Right atrium auricular region (tissue), 2 donors: Measurements from ENCODE around the gene TAS2R41. TPM values are rescaled to one million over a fixed set of nuclear protein-coding genes. Genes with fewer than 3 reads are reported as not detected.
"Not testable (repeated sequence)": the region's sequence is repeated elsewhere in the genome, so short reads cannot be mapped to it uniquely, and the experiment has no call there.

Experiments
- DNase-seq: peaks from one replicate; pipeline ENCODE4 v3.0.0-alpha.2; 2019; ENCODE audit warnings: low spot score
- H3K27ac ChIP-seq, 2 donors: fragments of 200-600 bp; sonication (generic); 1 replicate in 1 of 2; 2 replicates in 1 of 2; pipeline ENCODE4 v1.5.1; 2016 to 2019
- H3K27me3 ChIP-seq, 2 donors: fragments of 200-600 bp; sonication (generic); one replicate each; pipeline versions ENCODE4 v1.5.1 to v1.6.0; 2017 to 2019
- H3K36me3 ChIP-seq: fragments of 200-600 bp; sonication (generic); one replicate; pipeline ENCODE4 v1.5.1; 2016
- H3K4me1 ChIP-seq, 2 donors: fragments of 200-600 bp; sonication (generic); one replicate each; pipeline versions ENCODE4 v1.5.1 to v1.6.0; 2017 to 2019
- H3K4me3 ChIP-seq, 2 donors: fragments of 200-600 bp; sonication (generic); 1 replicate in 1 of 2; 2 replicates in 1 of 2; pipeline ENCODE4 v1.5.1; 2017 to 2019; ENCODE audit warnings: mild to moderate bottlenecking in 1 of 2, moderate library complexity in 1 of 2
- H3K9me3 ChIP-seq, 2 donors: fragments of 200-600 bp; sonication (generic); one replicate each; pipeline ENCODE4 v1.5.1; 2019
- CTCF ChIP-seq, 2 donors: fragments of 200-600 bp; sonication (generic); IDR thresholded peaks; one replicate each; pipeline ENCODE4 v1.5.1; 2019; ENCODE audit warnings: antibody characterized with exemption in 2 of 2
- total RNA-seq, 2 donors: library from RNA; depleted of rRNA; stranded (reverse); fragments of >200 nt; gene quantifications; one replicate each; pipeline ENCODE4 v1.1.0, GENCODE V29; 2016

Gene TAS2R41
- total RNA-seq, 2 donors from 2014 or later = not detected

DNA sequence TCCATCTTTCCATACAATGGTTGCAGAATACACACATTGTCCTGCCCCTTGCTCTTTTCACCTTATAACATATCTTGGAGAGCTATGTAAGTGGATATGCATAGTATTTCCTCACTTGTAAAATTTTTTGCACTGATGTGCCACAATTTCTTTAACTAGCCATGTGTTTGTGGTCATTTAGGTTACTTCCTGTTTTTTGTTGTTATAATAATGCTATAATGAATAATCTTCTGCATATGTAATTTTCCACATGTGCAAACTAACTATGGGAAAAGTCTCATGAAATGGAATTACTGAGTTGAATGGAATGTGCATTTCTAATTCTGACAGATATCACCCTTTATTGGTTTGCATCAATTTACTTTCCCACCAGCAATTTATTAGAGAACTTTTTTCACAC, 2.8 kb downstream of the TAS2R41 start:
- Histone ChIP-seq H3K36me3 (no peaks in the 10 kb centered on the region), H3K4me1 (no peaks in the 10 kb centered on the region), H3K27me3 (no peaks in the 10 kb centered on the region), H3K27ac (no peak overlapping the region), H3K9me3 (no peaks in the 10 kb centered on the region), H3K4me3 (no peak overlapping the region)
- DNase-seq = no peak
- TF ChIP-seq CTCF (IDR thresholded peaks at IDR 0.05) = no peak

DNA sequence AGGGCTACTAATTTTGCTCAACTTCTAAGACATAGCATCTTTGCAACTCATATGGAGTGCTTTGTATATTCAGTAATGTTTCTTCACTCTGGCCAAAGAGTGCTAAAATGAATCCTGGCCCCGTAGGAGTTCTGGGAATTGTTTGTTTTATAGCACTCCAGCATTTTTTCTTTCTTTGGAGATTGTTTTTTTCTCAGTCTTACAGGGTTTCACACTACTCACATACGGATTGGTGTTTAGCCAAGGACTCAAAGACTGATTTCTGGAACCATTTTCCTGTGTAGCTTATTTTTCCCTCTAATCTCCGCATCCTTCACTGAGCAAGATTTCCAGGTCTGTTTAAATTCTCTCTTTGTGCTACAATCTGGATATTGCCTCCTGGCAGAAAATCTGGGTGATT, 6.4 kb downstream of the TAS2R41 start:
- Histone ChIP-seq H3K4me3 (no peak overlapping the region), H3K27me3 (no peaks in the 10 kb centered on the region), H3K36me3 (no peaks in the 10 kb centered on the region), H3K27ac (peak overlapping the region in 1 of 2 donors; percentile 18), H3K4me1 (peaks cover 0 to 12% of the 10 kb centered on the region in 2 donors), H3K9me3 (no peaks in the 10 kb centered on the region)
- no peak for DNase-seq
- no peak for TF ChIP-seq CTCF (IDR thresholded peaks at IDR 0.05)

DNA sequence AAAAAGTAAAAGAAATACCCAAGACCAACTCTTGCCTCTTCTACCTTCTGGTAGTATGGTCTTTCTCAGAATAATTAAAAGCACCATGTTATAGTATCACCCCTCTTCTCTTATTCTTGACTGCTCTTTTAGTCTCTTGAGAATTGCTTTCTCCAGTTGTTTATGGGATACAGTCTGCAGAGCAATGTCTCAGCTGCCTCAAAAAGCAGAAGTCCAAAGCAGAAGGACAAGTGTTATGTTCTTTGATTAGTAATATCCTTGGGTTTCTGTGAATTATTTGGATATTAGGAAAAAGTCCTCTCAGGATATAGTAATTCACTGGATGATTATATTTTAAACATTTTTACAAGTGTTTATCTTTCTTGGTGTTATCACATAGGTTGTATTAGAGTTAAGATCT, 7.4 kb downstream of the TAS2R41 start:
- no peak overlapping the region for H3K27ac ChIP-seq
- H3K9me3 ChIP-seq = no peaks in the 10 kb centered on the region
- H3K36me3 ChIP-seq = no peaks in the 10 kb centered on the region
- no peak overlapping the region for H3K4me3 ChIP-seq
- DNase-seq = no peak
- H3K4me1 ChIP-seq = peaks cover 0 to 12% of the 10 kb centered on the region in 2 donors
- H3K27me3 ChIP-seq = no peaks in the 10 kb centered on the region
- no peak for TF ChIP-seq CTCF (IDR thresholded peaks at IDR 0.05)

- Histone ChIP-seq H3K4me1 (peaks cover 0 to 12% of the 10 kb centered on the region in 2 donors), H3K36me3 (no peaks in the 10 kb centered on the region), H3K4me3 (no peak overlapping the region), H3K27ac (no peak overlapping the region), H3K9me3 (no peaks in the 10 kb centered on the region), H3K27me3 (no peaks in the 10 kb centered on the region)
- DNase-seq = no peak
- no peak for TF ChIP-seq CTCF (IDR thresholded peaks at IDR 0.05)
These were observed 7.8 kb downstream of the TAS2R41 start for GRCh38 chr7:143485500-143485899.

DNA sequence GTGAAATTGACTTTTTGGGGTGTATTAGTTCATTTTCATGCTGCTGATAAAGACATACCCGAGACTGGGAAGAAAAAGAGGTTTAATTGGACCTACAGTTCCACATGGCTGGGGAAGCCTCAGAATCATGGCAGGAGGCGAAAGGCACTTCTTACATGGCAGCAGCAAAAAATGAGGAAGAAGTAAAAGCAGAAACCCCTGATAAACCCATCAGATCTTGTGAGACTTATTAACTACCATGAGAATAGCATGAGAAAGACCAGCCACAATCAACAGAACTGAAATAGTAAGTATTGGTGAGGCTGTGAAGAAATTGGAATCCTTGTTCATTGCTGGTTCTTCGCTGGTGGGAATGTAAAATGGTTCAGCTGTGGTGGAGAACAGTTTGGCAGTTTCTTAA, 8.6 kb downstream of the TAS2R41 start:
- H3K4me1 ChIP-seq = peaks cover 0 to 12% of the 10 kb centered on the region in 2 donors
- not testable (repeated sequence) for H3K9me3 ChIP-seq, DNase-seq, H3K27me3 ChIP-seq, H3K27ac ChIP-seq, H3K4me3 ChIP-seq, H3K36me3 ChIP-seq

DNA sequence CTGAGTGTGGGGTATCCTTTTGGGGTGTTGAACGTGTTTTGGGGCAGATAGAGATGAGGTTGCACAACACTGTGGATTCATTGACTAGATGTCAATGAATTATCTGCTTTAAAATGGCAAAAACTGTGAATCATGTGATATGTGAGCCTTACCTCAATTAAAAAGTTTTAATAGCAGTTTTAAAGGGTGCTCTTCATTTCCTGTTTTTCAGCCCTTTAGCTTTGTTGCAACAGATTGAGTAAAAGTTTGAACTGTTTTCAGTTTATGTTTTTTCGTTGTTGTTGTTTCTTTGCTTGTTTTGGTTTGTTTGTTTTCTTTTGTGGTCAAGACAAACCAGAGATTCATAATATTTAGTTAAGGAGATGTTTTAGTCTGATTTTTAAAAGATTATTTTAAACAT, 9.4 kb downstream of the TAS2R41 start:
- H3K4me3 ChIP-seq = no peak overlapping the region
- H3K4me1 ChIP-seq = peaks cover 0 to 12% of the 10 kb centered on the region in 2 donors

More for the DNA sequence above, 9.4 kb downstream of the TAS2R41 start:
- no peaks in the 10 kb centered on the region for H3K9me3 ChIP-seq
- no peaks in the 10 kb centered on the region for H3K27me3 ChIP-seq
- H3K36me3 ChIP-seq = no peaks in the 10 kb centered on the region
- TF ChIP-seq CTCF (IDR thresholded peaks at IDR 0.05) = no peak
- no peak for DNase-seq
- H3K27ac ChIP-seq = peak overlapping the region; percentile 15 to 26
